Activated naive CD4-positive, alpha-beta T cell (primary cell): ENCODE data around the gene CCDC54.

ENCODE experiments used
- DNase-seq, 4 experiments: peaks; one replicate each; lab custom pipeline; 2025; lab: John Stamatoyannopoulos, UW

The CCDC54 gene

GRCh38 chr3:107394502-107394901 lies 17.3 kb downstream of the CCDC54 start:
- no peak for DNase-seq

- no peak for DNase-seq
Measured at GRCh38 chr3:107395066-107395465, 17.8 kb downstream of the CCDC54 start.

- no peak for DNase-seq
Measured at GRCh38 chr3:107401301-107401700, 24.1 kb downstream of the CCDC54 start.

- no peak for DNase-seq
Measured at GRCh38 chr3:107402214-107402613, 25.0 kb downstream of the CCDC54 start.

GRCh38 chr3:107404727-107405469 lies 27.7 kb downstream of the CCDC54 start:
- DNase-seq, result no peak

- DNase-seq, result no peak
Measured at GRCh38 chr3:107407355-107407754, 30.1 kb downstream of the CCDC54 start.

- DNase-seq, result no peak
Measured at GRCh38 chr3:107408513-107408912, 31.3 kb downstream of the CCDC54 start.

GRCh38 chr3:107409365-107409764 lies 32.1 kb downstream of the CCDC54 start:
- DNase-seq, result no peak

- DNase-seq, result no peak
Measured at GRCh38 chr3:107410606-107411005, 33.4 kb downstream of the CCDC54 start.

GRCh38 chr3:107411056-107411455 lies 33.8 kb downstream of the CCDC54 start:
- no peak for DNase-seq

- no peak for DNase-seq
Measured at GRCh38 chr3:107411779-107412178, 34.5 kb downstream of the CCDC54 start.

- no peak for DNase-seq
Measured at GRCh38 chr3:107412376-107412775, 35.1 kb downstream of the CCDC54 start.

- no peak for DNase-seq
Measured at GRCh38 chr3:107413264-107413663, 36.0 kb downstream of the CCDC54 start.

- DNase-seq, result no peak
Measured at GRCh38 chr3:107414325-107414964, 37.2 kb downstream of the CCDC54 start.

GRCh38 chr3:107416138-107416537 lies 38.9 kb downstream of the CCDC54 start:
- no peak for DNase-seq

- no peak for DNase-seq
Measured at GRCh38 chr3:107416886-107417285, 39.6 kb downstream of the CCDC54 start.

GRCh38 chr3:107421170-107421792 lies 44.0 kb downstream of the CCDC54 start:
- DNase-seq, result no peak

GRCh38 chr3:107421881-107422280 lies 44.6 kb downstream of the CCDC54 start:
- no peak for DNase-seq

GRCh38 chr3:107425033-107425432 lies 47.8 kb downstream of the CCDC54 start:
- DNase-seq, result no peak

- no peak for DNase-seq
Measured at GRCh38 chr3:107426223-107426622, 49.0 kb downstream of the CCDC54 start.
